Neural progenitor cell (in vitro differentiated cells): ENCODE measurements around the gene TUNAR. TPM values are rescaled to one million over a fixed set of nuclear protein-coding genes. Genes with fewer than 3 reads are reported as not detected.

Experiments used
- DNase-seq: peaks from one replicate; pipeline ENCODE4 v3.0.0-alpha.2; 2016; ENCODE audit warnings: low spot score
- H2AFZ ChIP-seq: fragments of 200-600 bp; sonication (generic); replicated peaks from 2 replicates; pipeline ENCODE4 v1.6.1; 2016; ENCODE audit warnings: antibody characterized with exemption
- H3F3A ChIP-seq: fragments of 200-600 bp; sonication (generic); 2 replicates; pipeline ENCODE4 v1.6.1; 2016; ENCODE audit warnings: antibody characterized with exemption, low read depth
- H3K27ac ChIP-seq: fragments of 200-600 bp; sonication (generic); 2 replicates; pipeline ENCODE4 v1.5.1; 2016; ENCODE audit warnings: mild to moderate bottlenecking
- H3K27me3 ChIP-seq: fragments of 200-600 bp; sonication (generic); 2 replicates; pipeline ENCODE4 v1.6.1; 2016; ENCODE audit warnings: mild to moderate bottlenecking, moderate library complexity
- H3K36me3 ChIP-seq: fragments of 200-600 bp; sonication (generic); 2 replicates; pipeline ENCODE4 v1.5.1; 2016
- H3K4me1 ChIP-seq: fragments of 200-600 bp; sonication (generic); 2 replicates; pipeline ENCODE4 v1.6.1; 2016; ENCODE audit warnings: mixed run types
- H3K4me2 ChIP-seq: fragments of 200-600 bp; sonication (generic); 2 replicates; pipeline ENCODE4 v1.6.1; 2016
- H3K4me3 ChIP-seq: fragments of 200-600 bp; sonication (generic); 2 replicates; pipeline ENCODE4 v1.5.1; 2016
- H3K79me2 ChIP-seq: fragments of 200-600 bp; sonication (generic); 2 replicates; pipeline ENCODE4 v1.6.1; 2016; ENCODE audit warnings: low read depth
- H3K9ac ChIP-seq: fragments of 200-600 bp; sonication (generic); 2 replicates; pipeline ENCODE4 v1.6.1; 2016
- H3K9me3 ChIP-seq: fragments of 200-600 bp; sonication (generic); 2 replicates; pipeline ENCODE4 v1.5.1; 2016; ENCODE audit warnings: low read depth
- H4K20me1 ChIP-seq: fragments of 200-600 bp; sonication (generic); 2 replicates; pipeline ENCODE4 v1.6.1; 2016; ENCODE audit warnings: low read depth
- H3K27ac Mint-ChIP-seq: 3 replicates; pipeline ENCODE4 v1.8.0; 2021; ENCODE audit warnings: mixed read lengths
- H3K27me3 Mint-ChIP-seq: 2 replicates; pipeline ENCODE4 v1.8.0; 2022; ENCODE audit warnings: low read depth, mild to moderate bottlenecking, inconsistent platforms, moderate library complexity, mixed read lengths; ENCODE audit not compliant: insufficient read depth
- H3K36me3 Mint-ChIP-seq: 3 replicates; pipeline ENCODE4 v1.8.0; 2021; ENCODE audit warnings: mixed read lengths
- H3K4me1 Mint-ChIP-seq: 3 replicates; pipeline ENCODE4 v1.8.0; 2021; ENCODE audit warnings: mixed read lengths
- H3K4me3 Mint-ChIP-seq: 3 replicates; pipeline ENCODE4 v1.8.0; 2021; ENCODE audit warnings: mild to moderate bottlenecking, moderate library complexity, mixed read lengths
- H3K9me3 Mint-ChIP-seq: 3 replicates; pipeline ENCODE4 v1.8.0; 2020; ENCODE audit warnings: mixed read lengths
- CTCF ChIP-seq: fragments of 200-600 bp; sonication (generic); IDR thresholded peaks from 2 replicates; pipeline ENCODE4 v1.5.1; 2017; ENCODE audit warnings: antibody characterized with exemption, mild to moderate bottlenecking
- EZH2 ChIP-seq: fragments of 200-600 bp; sonication (generic); IDR thresholded peaks from 2 replicates; pipeline ENCODE4 v1.6.1; 2017; ENCODE audit warnings: antibody characterized with exemption, mild to moderate bottlenecking, moderate library complexity
- EZH2phosphoT487 ChIP-seq: fragments of 200-600 bp; sonication (generic); IDR thresholded peaks from 2 replicates; pipeline ENCODE4 v1.6.1; 2017; ENCODE audit warnings: antibody characterized with exemption
- total RNA-seq: library from RNA; depleted of rRNA; stranded (reverse); fragments of >200 nt; gene quantifications from 2 replicates; pipeline ENCODE4 v1.2.3, GENCODE V29; 2015; ENCODE audit warnings: low replicate concordance

TUNAR gene
- total RNA-seq, 1 donor from 2014 or later: 14.1 TPM

- Histone ChIP-seq H3F3A (no peaks in the 10 kb centered on the region), H3K27ac (no peak overlapping the region), H3K9me3 (no peaks in the 10 kb centered on the region), H3K4me1 (peaks cover 9% of the 10 kb centered on the region), H2AFZ (no peak overlapping the region), H3K36me3 (no peaks in the 10 kb centered on the region), H4K20me1 (no peaks in the 10 kb centered on the region), H3K9ac (no peak overlapping the region), H3K79me2 (peaks cover 2% of the 10 kb centered on the region), H3K4me3 (no peak overlapping the region), H3K27me3 (no peaks in the 10 kb centered on the region), H3K4me2 (no peak overlapping the region)
- H3K27me3 Mint-ChIP-seq: peaks cover under 1% of the 10 kb centered on the region
- H3K9me3 Mint-ChIP-seq: peaks cover under 1% of the 10 kb centered on the region
- no peak for DNase-seq
- peaks cover 18% of the 10 kb centered on the region for H3K4me1 Mint-ChIP-seq
- no peak overlapping the region for H3K4me3 Mint-ChIP-seq
- TF ChIP-seq CTCF (no peak), EZH2 (no peak), EZH2phosphoT487 (no peak)
- H3K27ac Mint-ChIP-seq: no peak overlapping the region
- no peaks in the 10 kb centered on the region for H3K36me3 Mint-ChIP-seq
Observed at GRCh38 chr14:95884377-95884776, 7.7 kb downstream of the TUNAR start.

GRCh38 chr14:95885278-95885677, 8.6 kb downstream of the TUNAR start:
- Mint-ChIP-seq H3K27ac (no peak overlapping the region), H3K27me3 (peaks cover 2% of the 10 kb centered on the region), H3K4me3 (no peak overlapping the region), H3K36me3 (no peaks in the 10 kb centered on the region), H3K9me3 (peaks cover 4% of the 10 kb centered on the region), H3K4me1 (peaks cover 17% of the 10 kb centered on the region)
- H3K27me3 ChIP-seq: no peaks in the 10 kb centered on the region
- H3K9me3 ChIP-seq: no peaks in the 10 kb centered on the region
- no peak overlapping the region for H3K4me2 ChIP-seq
- DNase-seq: no peak
- no peak overlapping the region for H3K9ac ChIP-seq
- TF ChIP-seq EZH2phosphoT487 (no peak), EZH2 (no peak), CTCF (no peak)
- H3K79me2 ChIP-seq: no peaks in the 10 kb centered on the region
- no peak overlapping the region for H3K27ac ChIP-seq
- H4K20me1 ChIP-seq: no peaks in the 10 kb centered on the region
- H2AFZ ChIP-seq: no peak overlapping the region
- H3K4me1 ChIP-seq: peaks cover 9% of the 10 kb centered on the region
- no peaks in the 10 kb centered on the region for H3K36me3 ChIP-seq
- H3K4me3 ChIP-seq: no peak overlapping the region
- H3F3A ChIP-seq: no peaks in the 10 kb centered on the region

GRCh38 chr14:95885866-95886265, 9.2 kb downstream of the TUNAR start:
- Mint-ChIP-seq H3K36me3 (no peaks in the 10 kb centered on the region), H3K9me3 (peaks cover 4% of the 10 kb centered on the region), H3K27ac (no peak overlapping the region), H3K27me3 (peaks cover 2% of the 10 kb centered on the region), H3K4me1 (peaks cover 13% of the 10 kb centered on the region), H3K4me3 (no peak overlapping the region)
- H3K9ac ChIP-seq: no peak overlapping the region
- no peaks in the 10 kb centered on the region for H3K9me3 ChIP-seq
- H3K27ac ChIP-seq: no peak overlapping the region
- no peak for TF ChIP-seq CTCF
- no peak for TF ChIP-seq EZH2
- TF ChIP-seq EZH2phosphoT487: no peak
- H3K4me2 ChIP-seq: no peak overlapping the region
- peaks cover 9% of the 10 kb centered on the region for H3K4me1 ChIP-seq
- H3F3A ChIP-seq: no peaks in the 10 kb centered on the region
- no peaks in the 10 kb centered on the region for H4K20me1 ChIP-seq
- no peak for DNase-seq
- no peak overlapping the region for H3K4me3 ChIP-seq
- no peaks in the 10 kb centered on the region for H3K27me3 ChIP-seq
- no peaks in the 10 kb centered on the region for H3K36me3 ChIP-seq
- H3K79me2 ChIP-seq: no peaks in the 10 kb centered on the region
- H2AFZ ChIP-seq: no peak overlapping the region
